NCI-H2081 (cell line): ENCODE measurements around the gene CDK11B.

Experiments used
- DNase-seq, 2 experiments: peaks; one replicate each; lab custom pipeline; 2025; lab: John Stamatoyannopoulos, UW

Gene CDK11B

DNA sequence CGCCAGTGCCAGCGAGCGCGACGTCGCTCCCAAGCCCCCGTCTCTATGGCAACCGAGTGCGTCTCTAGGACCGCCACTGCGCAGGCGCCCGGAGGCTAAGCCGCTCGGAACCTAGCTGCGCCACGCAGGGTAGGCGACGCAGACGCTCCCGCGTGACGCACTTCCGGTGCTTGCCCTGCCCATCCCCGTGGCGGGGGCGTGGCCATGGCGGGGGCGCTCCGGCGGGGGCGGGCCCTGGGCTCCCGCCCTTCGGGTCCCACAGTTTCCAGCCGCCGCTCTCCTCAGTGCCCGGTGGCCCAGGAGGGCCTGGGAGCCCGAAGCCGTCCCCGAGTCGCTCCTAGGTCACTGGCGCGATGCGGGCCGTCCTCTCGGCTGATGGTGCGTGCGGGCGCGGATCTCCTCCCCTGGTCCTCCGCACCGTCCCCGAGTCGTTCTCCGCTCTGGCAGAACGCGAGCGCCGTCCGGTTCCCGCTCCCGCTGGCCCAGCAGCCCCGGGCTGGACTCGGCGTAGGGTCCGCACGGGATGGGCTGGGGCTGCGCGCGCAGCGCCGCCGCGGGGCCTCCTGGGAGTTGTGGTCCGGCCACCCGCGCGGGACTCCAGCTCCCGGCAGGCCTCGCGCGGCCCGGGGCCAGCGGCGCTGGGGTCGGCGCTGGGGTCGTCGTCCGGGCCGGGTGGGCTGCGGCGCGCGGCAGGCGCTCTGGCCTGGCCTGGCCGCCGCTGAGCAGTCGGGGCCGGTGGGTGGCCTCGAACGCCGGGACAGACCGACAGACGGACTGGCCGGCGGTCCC, 43.4 kb downstream of the CDK11B start, which contains the start of gene MIB2:
MIB2 (plus strand) TSS at position 245 of the 789 bp plus-strand sequence. CDS start 7,953 bp downstream, outside the sequence.
- peak; percentile 96 to 97 for DNase-seq

DNA sequence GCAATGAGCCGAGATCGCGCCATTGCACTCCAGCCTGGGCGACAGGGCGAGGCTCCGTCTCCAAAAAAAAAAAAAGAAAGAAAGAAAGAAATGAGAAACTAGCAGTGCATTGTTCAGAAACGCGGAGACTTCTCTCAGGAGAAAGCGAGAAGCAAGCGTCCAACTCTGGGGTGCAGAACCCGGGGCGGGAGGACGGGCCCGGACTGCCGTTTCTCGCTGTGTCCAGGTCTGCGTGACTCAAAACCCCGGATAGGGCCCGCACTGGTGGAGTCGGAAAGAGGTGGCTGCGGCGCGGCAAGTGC, 43.9 kb downstream of the CDK11B start:
- no peak for DNase-seq

DNA sequence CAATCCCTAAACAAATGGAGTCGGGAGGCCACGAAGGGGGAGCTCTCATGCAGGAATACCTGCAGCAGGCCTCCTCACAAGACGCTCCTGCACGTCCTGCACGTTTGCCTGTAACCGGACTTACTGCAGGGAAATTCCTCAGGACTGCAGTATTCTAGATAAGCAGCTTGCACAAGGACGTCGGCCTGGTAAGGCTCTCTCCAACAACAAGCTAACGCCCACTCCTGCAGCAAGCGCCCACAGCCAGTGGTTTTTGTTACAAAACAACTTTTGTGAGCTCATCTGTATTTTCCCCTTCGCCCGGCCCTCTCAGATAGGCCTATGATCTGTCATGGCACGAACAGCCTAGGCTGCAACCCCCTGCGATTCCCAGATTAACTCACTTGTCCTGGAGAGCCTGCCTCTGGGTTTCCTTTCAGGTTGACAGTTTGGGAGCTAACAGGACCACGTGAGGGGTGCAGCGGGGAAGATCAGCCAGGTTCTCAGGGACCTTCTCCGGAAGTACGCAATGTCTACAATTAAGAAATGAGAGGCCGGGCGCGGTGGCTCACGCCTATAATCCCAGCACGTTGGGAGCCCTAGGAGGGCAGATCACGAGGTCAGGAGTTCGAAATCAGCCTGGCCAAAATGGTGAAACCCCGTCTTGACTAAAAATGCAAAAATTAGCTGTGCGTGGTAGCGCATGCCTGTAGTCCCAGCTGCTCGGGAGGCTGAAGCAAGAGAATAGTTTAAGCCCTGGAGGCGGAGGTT, 44.4 kb downstream of the CDK11B start:
- peak in 1 of 2 experiments; percentile 16 for DNase-seq

DNA sequence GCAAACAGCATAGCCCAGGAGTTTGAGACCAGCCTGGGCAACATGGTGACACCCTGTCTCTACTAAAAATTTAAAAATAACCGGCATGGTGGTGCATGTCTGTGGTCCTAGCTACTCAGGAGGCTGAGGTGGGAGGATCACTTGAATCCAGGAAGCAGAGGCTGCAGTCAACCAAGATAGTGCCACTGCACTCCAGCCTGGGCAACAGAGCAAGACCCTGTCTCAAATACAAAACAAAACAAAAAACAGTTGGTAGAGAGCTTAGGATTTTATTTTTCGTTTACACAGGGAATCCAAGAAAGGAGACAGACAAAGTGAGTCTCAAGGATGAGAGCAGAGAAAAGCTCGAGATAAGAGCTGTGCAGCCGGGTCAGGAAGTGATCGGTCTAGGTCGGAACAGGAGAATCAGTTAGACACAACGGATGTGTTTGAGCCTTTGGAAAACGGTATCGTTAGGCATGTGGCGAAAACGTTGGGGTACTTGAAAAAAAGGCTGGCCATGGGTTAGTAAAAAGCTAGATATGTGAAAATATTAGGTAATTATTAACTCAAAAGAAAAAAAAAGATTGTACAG, 45.2 kb downstream of the CDK11B start:
- DNase-seq = no peak

DNA sequence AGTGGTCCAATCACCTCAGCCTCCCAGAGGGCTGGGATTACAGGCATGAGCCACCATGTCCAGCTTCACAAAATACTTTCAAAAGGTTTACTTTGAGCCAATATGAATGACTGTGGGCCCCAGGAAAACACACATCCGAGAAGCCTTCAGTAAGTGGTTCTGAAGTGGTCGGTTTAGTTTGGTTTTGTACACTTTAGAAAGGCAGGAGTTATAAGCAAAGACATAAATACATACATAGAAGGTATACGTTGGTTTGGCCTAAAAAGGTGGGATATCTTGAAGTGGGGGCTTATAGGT, 46.8 kb downstream of the CDK11B start:
- no peak for DNase-seq

DNA sequence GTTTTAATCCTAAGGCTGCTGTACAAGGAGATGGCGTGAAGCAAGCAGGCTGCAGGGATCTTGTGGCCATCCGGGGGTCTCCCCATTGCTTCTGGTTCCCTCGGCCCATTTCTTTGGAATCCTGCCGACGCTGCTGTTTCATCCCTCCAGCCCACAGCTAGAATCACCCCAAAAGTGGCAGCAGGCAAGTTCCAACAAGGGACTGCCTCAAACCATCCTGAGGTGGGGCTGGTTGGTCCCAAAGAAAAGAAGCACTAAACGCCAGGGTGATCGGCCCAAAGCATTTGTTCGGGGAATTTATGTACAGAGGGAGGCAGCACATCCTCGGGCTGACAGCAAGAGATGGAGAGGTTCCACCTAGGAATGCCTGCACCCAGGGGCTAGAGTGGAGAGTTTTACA, 48.0 kb downstream of the CDK11B start:
- no peak for DNase-seq

DNA sequence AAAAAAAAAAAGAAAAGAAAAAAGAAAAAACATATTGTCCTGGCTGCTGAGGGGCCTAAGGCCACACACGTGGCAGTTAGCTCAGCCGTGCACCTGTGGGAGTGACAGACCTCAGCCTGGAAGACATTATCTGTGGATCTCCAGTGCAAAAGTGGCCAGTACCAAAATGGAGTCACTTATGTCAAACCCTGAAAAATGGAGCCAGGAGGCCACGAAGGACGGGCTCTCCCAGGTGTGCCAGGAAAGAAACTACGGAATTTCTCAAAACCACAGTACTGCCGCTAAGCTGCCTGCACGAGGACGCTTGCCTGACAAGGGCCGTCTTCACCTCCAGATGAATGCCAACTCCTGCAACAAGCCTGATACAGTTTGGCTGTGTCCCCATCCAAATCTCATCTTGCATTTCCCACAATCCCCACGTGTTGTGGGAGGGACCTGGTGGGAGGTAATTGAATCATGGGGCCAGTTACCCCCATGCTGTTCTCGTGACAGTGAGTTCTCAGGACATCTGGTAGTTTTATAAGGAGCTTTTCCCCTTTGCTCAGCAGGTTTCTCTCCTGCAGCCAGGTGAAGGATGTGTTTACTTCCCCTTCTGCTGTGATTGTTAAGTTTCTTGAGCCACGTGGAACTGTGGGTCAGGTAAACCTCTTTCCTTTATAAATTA, 48.9 kb downstream of the CDK11B start:
- no peak for DNase-seq

DNA sequence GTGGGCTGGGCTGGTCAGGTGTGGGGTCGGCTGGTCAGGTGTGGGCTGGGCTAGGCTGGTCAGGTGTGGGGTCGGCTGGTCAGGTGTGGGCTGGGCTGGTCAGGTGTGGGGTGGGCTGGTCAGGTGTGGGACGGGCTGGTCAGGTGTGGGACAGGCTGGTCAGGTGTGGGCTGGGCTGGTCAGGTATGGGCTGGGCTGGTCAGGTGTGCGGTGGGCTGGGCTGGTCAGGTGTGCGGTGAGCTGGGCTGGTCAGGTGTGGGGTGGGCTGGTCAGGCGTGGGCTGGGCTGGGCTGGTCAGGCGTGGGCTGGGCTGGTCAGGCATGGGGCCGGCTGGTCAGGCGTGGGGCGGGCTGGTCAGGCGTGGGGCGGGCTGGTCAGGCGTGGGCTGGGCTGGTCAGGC, 52.6 kb downstream of the CDK11B start:
- DNase-seq = no peak

DNA sequence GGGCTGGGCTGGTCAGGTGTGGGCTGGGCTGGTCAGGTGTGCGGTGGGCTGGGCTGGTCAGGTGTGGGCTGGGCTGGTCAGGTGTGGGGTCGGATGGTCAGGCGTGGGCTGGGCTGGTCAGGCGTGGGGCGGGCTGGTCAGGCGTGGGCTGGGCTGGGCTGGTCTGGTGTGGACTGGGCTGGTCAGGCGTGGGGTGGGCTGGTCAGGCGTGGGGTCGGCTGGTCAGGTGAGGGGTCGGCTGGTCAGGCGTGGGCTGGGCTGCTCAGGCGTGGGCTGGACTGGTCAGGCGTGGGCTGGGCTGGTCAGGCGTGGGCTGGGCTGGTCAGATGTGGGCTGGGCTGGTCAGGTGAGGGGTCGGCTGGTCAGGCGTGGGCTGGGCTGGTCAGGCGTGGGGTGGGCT, 53.1 kb downstream of the CDK11B start:
- DNase-seq = no peak

DNA sequence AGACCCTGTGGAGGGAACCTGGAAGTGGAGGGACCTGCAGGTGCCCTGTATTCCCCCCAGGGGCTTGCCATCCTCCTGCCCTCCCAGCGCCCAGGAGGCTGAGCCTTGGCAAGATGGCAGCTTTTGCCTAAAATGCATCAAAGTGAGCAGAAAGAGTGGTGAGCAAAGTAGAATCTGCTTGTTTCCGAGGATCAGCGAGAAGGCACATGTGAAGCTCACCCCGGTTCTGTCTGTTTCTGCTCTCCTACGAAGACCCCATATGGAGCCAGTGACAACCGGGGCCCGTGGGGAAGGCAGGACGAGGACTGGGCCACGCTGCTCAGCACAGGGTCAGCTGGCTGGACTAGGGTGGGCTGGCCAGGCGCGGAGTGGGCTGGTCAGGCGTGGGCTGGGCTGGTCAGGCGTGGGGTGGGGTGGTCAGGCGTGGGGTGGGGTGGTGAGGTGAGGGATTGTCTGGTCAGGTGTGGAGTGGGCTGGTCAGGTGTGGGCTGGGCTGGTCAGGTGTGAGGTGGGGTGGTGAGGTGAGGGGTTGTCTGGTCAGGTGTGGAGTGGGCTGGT, 53.7 kb downstream of the CDK11B start:
- DNase-seq = no peak

DNA sequence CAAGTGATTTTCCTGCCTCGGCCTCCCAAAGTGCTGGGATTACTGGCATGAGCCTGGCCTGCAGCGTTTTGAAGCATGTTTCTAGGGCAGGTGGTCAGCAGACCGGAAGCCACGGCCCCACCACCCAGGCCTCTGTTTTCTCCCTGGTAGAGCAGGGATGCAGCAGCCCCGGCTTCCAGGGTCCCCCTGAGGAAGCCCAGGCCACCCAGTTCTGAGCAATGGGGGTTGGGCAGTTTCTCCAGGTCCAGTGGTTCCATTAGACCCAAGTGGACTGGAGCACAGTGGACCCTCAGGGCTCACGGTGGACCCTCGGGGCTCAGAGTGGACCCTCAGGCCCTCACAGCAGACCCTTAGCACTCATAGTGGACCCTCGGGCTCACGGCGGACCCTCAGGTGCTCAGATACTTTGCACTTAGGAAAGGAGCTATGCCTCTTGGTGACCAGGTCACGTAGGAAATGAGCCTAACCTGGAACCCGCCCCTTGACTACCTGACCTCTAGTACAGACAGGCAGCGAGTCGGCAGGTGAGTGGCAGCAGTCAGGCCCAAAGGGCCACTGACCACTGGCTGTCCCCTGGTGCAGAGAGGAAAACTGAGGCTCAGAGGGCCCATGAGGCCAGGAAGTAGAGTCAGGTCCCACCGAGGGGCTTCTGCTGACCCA, 54.3 kb downstream of the CDK11B start:
- DNase-seq = no peak

DNA sequence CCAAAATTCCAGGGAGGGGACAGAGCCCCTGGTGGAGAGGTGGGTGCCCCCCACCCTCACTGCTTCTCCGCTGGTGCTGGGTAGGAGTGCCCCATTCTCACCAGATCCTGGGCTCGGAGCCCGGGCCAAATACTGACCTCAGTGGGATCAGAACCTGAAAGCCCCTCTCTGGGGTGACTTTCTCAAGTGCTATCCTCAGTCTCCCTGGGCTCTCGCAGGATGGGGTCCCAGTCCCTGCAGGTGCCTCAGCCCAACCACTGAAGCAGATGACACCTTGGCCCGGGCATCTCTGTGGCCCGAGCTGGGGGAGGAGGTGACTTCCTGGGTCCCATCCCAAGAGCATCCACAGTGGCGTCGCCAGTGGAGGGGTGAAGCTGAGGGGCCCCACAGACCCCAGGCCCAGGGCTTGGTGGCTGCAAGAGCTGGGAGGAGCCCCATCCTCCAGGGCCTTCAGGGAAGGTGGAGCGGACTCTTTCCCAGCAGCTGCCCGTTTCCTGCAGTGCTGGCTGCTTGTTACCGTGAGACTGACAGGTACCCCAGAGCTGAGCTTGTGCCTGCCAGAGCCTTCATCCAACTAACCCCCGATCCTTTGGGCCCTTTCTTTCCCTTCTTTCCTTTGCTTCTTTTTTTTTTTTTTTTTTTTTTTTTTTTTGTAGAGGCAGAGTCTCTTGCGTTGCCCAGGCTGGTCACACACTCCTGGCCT, 55.0 kb downstream of the CDK11B start:
- DNase-seq = no peak

DNA sequence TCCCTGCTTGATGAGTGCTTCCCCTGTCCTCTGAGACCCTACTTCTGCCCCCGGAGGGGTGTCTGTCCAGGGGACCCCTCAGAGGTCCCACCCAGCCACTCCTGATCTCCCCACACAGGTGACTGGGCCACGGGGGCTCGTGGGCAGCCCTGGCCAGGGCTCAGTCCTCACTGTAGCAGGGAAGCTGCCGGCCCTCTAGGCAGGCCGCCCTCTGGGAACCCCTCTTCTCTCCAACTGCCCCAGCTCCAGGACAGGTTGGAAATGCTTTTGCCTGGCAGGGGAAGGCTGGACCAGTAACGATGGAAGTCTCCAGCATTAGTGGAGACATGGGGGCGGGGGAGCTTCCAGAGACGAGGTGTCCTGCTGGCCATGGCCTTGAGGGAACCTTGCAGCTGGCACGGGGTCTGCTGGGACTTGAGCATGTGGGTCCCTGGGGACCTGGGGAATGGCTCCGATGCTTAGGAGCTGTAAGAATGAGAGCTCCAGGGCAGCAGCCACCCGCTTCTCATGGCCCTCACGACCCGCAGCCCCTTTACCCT, 55.8 kb downstream of the CDK11B start:
- no peak for DNase-seq

DNA sequence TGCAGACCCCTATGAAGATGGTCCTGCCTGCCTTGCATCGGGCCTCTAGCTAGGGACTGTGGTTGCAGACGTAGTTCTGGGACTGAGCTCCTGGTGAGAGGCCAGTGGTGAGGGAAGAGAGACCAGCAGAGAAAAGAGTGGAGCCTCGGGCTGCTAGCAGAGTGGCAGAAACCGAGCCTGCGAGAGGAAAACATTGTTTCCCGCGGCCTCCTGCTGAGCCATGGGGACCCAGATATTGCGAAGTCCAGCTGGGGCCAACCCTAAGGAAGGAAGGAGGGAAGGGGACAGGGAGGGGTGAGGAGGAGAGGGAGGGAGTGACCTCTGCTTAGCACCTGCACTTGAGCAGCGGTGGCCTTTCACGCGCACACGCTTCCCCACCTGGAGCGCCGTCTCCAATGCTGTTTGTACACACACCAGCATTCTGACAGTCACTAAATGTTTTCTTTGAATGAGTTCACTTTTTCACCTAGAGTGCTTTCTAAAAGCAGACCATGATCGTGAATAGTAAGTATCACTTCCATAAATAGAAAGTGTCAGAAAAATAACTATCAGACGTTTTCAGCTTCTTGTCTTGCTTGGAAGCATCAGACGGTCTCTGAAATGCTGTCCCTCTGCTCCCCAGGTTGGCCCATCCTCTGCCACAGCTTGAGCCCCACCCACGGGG, 56.4 kb downstream of the CDK11B start:
- DNase-seq = no peak

DNA sequence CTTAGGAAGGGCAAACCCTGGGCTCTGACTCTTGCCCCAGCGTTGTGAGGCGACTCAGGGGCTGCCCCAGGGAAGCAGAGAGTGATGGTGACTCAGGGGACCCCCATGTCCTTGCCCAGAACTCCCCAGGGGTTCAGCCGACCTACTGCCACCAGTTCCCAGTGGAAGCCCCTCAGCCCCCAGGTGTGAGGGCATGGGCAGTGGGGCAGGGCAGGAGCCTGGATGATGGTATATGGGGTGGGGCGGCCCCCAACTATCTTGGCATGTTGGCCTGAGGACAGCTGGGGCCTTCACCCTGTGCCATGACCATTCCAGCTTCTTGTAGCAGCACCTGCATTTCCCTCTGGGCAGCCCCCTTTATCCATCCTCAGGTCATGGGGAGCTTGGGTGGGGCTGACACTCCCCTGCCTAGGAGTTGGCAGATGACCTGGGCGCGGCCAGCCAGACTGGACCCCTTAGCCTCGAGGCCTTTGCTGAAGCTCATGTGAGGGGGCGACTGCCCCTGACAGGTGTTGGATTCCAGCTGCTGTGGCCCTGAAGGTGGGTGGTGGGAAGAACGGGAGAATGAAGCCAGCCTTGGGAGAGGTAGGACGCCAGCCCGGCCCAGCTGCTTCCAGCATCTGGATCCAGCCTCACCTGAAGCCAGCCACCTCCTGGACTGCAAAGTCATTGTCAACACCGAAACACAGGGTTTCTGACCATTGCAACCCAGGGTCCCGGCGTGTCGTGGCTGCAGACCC, 57.1 kb downstream of the CDK11B start:
- DNase-seq = no peak

DNA sequence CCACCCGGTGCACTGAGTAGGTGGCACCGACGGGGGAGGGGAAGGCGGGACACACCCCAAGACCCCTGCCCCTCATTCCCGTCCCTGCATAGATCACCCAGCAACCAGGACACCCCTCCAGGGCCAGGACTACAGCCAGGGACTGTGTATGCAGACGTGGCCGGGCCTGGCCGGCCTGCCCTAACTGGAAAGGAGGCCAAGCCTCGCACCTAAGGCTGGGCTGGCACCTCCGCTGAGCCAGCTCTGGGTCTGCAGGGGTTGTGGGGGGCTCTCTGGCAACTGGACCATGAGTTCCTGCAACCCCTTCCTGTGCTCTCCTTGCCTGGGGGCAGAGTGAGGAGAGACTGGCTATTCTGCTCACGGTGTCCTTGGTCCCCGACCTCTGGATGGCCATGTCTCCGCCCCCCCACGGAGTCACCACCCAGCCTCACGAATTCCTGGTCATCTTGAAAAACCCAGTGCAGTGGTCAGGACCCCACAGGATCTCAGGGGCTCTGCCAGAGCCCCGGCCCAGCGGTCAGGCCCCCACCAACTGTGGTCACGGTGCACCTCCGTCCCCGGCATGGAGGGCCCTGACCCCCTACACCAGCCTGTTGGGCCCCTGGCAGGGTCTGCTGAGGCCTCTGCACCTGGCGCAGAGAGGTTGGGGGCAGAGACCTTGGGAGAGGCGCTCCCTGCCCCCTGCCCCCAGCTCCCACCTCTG, 57.8 kb downstream of the CDK11B start:
- DNase-seq = no peak

DNA sequence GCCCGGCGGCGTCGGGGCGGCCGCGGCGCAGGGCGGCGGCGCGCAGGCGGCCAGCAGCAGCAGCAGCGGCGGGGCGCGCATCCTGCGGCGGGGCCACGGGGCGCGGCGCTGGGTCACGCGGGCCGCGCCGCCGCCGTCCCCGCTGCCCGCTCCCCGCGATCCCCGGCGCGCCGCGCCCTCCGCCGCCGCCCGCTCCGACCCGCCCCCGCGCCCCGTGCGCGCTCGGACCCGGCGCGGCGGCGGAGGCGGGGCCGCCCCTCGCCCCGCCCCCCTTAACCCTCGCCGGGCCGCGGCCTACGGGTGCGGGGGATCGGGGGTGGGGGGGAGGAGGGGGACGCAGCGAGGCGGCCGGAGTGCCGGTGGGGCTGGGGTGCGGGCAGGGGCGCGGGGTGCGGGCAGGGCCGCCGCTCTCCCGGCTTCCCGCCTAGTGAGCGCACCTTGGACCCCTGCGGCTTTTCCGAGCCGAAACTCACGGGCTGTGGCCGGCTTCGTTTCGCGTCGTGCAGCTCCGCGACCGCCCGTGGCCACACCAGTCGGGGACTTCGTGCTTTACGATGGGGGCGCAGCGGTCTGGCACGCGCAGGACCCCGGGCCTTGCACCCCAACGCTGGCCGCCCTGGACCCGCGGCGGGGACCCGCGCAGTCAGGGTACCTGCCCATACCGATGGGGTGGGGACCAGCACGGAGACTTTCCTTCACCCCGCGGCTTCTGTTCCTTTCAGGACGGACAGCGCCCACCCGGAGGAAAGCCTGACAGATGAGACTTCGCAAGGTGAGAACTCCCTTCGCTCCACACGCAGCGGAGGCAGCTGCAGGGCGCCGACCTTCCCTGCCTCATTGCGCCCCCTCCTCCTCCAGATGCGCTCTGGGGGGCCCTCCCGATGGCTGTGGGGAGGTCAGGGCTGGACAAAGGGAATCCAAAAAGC, 58.6 kb downstream of the CDK11B start, which contains the start of gene FNDC10:
FNDC10 (minus strand) TSS at position 201 of the 926 bp plus-strand sequence; CDS start at position 81, 120 bp downstream.
- DNase-seq = no peak
